Psoas muscle (tissue), 8 donors: Measurements from ENCODE around the gene RASSF1. TPM values are rescaled to one million over a fixed set of nuclear protein-coding genes. Genes with fewer than 3 reads are reported as not detected.

ENCODE experiments used
- ATAC-seq, 4 donors: fragments of 200-7000 bp; cut with Tn5 transposase; one replicate each; pipeline ENCODE4 v1.9.1; 2020; ENCODE audit warnings: moderate library complexity in 3 of 4, mild to moderate bottlenecking in 2 of 4
- DNase-seq, 2 donors: peaks; one replicate each; pipeline ENCODE4 v3.0.0-alpha.2; 2020
- H3K27ac ChIP-seq: fragments of 200-600 bp; one replicate; pipeline ENCODE4 v1.8.0; 2022
- H3K27me3 ChIP-seq, 3 donors: fragments of 200-600 bp in 1 of 3; one replicate each; pipeline versions ENCODE4 v1.6.1 to v1.8.0; 2013 to 2022; ENCODE audit warnings: low read length in 2 of 3, mild to moderate bottlenecking in 2 of 3, moderate library complexity in 1 of 3; ENCODE audit not compliant: insufficient read depth in 3 of 3
- H3K36me3 ChIP-seq, 2 donors: fragments of 200-600 bp in 1 of 2; one replicate each; pipeline versions ENCODE4 v1.6.1 to v1.8.0; 2013 to 2022; ENCODE audit warnings: low read depth in 1 of 2, mild to moderate bottlenecking in 1 of 2, moderate library complexity in 1 of 2; ENCODE audit not compliant: insufficient read depth in 1 of 2
- H3K4me1 ChIP-seq: fragments of 200-600 bp; one replicate; pipeline ENCODE4 v1.8.0; 2022
- H3K4me3 ChIP-seq: fragments of 200-600 bp; one replicate; pipeline ENCODE4 v1.8.0; 2022; ENCODE audit warnings: mild to moderate bottlenecking
- H3K9me3 ChIP-seq: fragments of 200-600 bp; one replicate; pipeline ENCODE4 v1.8.0; 2022
- WGBS, 3 donors: extraction: QIAGEN DNeasy Blood & Tissue Kit; methylation state at CpG; one replicate each; pipeline versions ENCODE4 v1.1.6 to v1.1.7; 2013; 5-methylcytosine and 5-hydroxymethylcytosine counted together
- intact Hi-C, 2 donors: fragments of 100-400 bp; cut with DNase I; formaldehyde crosslinking; loops; one replicate each; pipeline versions ENCODE4 v1.11.0 to v1.14.2; 2022
- polyA plus RNA-seq, 3 donors: library from polyadenylated mRNA; stranded (reverse); fragments of 200-250 nt; gene quantifications; one replicate each; pipeline ENCODE4 v1.2.3, GENCODE V29; 2013
- total RNA-seq, 4 donors: library from RNA; stranded (reverse); fragmentation: NEBNext Ultra II Directional in 2 of 4; extraction: Animal tissue kit (Norgen Biotek cat#: 25700) in 2 of 4; gene quantifications; one replicate each; pipeline versions ENCODE4 v1.2.1 to v1.2.4, GENCODE V29; 2021 to 2023
- TF ChIP-seq, protein P1 (sequence below): fragments of 200-600 bp; IDR thresholded peaks from one replicate; pipeline ENCODE4 v1.8.0; 2022; ENCODE audit warnings: antibody characterized with exemption
- donor health status: healthy with polysubstance abuse.
- donor health status: DM: no; HTN: no; CAD: no; lungs with moderate emphysema.
- donor health status: Bipolar disorder and iron deficiency.
- donor health status: healthy.
- donor health status: DM: yes; HTN: yes; CAD: no.
- donor health status: DM: no; HTN: no; CAD: no.
- donor health status: DM: no; HTN: no; CAD: no.
- donor health status: DM: yes; HTN: yes; CAD: no.

RASSF1 gene
- total and polyA plus RNA-seq, 7 donors = 10.1 to 84.5 (median 24.2) TPM

DNA sequence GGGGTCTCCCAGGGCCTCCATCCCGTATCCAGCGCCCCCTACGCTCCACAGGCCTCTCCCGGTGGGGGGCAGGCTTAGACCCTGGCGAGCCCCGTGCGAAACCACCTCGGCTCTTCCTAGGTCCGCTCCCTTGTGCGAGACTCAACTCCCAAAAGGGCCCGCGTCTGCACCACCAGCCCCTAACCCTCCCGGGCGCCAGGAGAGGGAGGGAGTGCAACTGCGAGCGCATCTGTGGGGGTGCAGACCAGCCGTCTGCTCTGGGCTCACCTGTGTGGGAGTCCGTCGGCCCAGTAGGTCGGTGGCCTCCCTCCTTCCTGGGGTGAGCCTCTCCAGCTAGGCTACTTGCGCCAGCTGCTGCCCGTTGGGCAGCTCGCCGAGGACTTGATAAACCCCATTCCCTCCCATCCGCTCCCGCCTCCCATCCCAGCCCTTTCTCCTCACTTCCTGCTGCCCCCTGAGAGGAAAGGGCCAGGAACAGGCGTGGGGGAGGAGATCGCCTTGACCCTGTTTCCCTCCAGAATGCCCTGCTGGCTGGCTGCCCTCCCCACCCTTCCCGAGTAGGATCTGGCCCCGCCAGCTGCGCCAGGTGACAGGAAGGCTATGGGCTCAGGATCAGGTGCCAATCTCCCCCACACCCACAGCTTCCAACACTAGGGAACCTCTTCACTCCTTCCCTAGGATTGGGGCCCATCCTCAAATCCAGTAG, 18.1 kb downstream of the RASSF1 start, which contains the start of gene HYAL2:
HYAL2 (minus strand) TSS at position 360 of the 706 bp plus-strand sequence. CDS start 2,256 bp downstream, outside the sequence.
- TF ChIP-seq, protein P1, sequence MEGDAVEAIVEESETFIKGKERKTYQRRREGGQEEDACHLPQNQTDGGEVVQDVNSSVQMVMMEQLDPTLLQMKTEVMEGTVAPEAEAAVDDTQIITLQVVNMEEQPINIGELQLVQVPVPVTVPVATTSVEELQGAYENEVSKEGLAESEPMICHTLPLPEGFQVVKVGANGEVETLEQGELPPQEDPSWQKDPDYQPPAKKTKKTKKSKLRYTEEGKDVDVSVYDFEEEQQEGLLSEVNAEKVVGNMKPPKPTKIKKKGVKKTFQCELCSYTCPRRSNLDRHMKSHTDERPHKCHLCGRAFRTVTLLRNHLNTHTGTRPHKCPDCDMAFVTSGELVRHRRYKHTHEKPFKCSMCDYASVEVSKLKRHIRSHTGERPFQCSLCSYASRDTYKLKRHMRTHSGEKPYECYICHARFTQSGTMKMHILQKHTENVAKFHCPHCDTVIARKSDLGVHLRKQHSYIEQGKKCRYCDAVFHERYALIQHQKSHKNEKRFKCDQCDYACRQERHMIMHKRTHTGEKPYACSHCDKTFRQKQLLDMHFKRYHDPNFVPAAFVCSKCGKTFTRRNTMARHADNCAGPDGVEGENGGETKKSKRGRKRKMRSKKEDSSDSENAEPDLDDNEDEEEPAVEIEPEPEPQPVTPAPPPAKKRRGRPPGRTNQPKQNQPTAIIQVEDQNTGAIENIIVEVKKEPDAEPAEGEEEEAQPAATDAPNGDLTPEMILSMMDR = no peak

DNA sequence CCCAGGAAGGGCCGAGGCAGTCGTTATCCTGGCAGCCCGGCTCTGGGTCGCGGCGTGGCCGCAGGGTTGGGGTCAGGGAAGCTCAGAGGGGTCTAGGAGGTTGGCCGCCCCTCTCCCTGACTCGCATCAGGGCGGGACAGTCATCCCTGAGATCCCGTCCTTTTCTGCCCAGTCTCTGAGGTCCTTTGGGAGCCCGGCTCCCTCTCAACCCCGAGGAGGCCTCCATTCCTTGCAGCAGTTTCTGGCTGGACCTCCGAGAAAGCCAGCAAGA, 18.6 kb downstream of the RASSF1 start:
- Histone ChIP-seq H3K4me1 (peaks cover 55% of the 10 kb centered on the region), H3K27me3 (no peaks in the 10 kb centered on the region), H3K4me3 (peak overlapping the region; percentile 90), H3K9me3 (no peaks in the 10 kb centered on the region), H3K36me3 (peaks cover 0 to 50% of the 10 kb centered on the region in 2 donors), H3K27ac (peak overlapping the region; percentile 93)
- TF ChIP-seq, protein P1 = no peak
- intact Hi-C loops = no loop called here
- 10 to 22% (median 19%) methylated on average over 13 to 14 of the region's 14 CpGs for WGBS, 3 donors
- no peak for DNase-seq
- ATAC-seq = no peak

More for the DNA sequence above, 18.1 kb downstream of the RASSF1 start, which contains the start of gene HYAL2:
- no peaks in the 10 kb centered on the region for H3K27me3 ChIP-seq
- DNase-seq = peak; percentile 62 to 79
- peaks cover 54% of the 10 kb centered on the region for H3K4me1 ChIP-seq
- H3K27ac ChIP-seq = peak within 1 kb of the TSS; percentile 93
- peaks cover 0 to 45% of the 10 kb centered on the region in 2 donors for H3K36me3 ChIP-seq
- WGBS, 3 donors = 39 to 43% (median 39%) methylated on average over 28 to 31 of the region's 31 CpGs
- intact Hi-C loops = no loop called here
- no peak for ATAC-seq
- peak within 1 kb of the TSS; percentile 90 for H3K4me3 ChIP-seq
- no peaks in the 10 kb centered on the region for H3K9me3 ChIP-seq

DNA sequence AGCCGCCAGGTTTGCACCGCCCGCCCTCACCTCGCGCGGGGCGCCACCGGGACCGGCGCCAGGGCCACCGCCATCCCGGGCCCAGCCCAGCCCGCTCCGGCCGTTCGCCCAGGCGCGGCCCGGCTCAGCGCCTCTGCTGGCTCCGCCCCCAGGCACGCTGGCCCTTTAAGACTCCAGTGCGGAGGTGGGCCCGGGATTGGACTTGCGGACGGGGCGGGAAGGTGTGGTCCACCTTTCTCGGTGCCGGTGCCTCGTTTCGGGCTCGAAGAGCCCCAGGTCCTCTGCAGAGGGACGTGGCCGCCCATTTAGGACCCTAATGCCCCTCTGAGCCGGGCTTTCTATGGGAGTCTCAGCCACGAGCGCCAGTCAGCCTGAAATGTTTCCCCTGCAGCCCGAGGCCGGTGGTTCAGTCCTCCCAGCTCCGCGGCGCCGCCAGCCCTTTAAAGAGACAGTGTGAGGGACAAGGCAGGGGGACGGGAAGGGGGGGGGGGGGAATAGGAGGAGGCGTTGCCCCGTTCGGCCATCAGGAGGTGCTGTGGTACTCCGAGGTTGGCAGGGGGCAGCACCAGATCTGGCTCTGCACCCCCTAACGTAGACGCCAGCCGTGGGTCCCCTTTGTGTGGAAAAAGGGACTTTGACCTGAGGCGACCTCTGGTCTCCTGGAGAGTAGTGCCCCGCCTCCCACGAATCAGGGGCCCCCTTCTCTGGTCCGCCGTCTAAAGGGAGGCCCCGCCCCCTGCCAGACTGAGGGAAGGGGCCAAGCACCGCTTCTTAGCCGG, 19.1 kb downstream of the RASSF1 start:
- Histone ChIP-seq H3K4me3 (peak overlapping the region; percentile 90), H3K36me3 (peaks cover 0 to 53% of the 10 kb centered on the region in 2 donors), H3K27me3 (no peaks in the 10 kb centered on the region), H3K27ac (peak overlapping the region; percentile 93), H3K9me3 (no peaks in the 10 kb centered on the region), H3K4me1 (peaks cover 54% of the 10 kb centered on the region)
- DNase-seq = peak; percentile 92 to 95
- TF ChIP-seq, protein P1 = peak; percentile 41
- 1 to 2% (median 1%) methylated on average over 46 to 59 of the region's 59 CpGs for WGBS, 3 donors
- intact Hi-C loops = no loop called here
- peak; percentile 88 to 90 (median 89) for ATAC-seq

DNA sequence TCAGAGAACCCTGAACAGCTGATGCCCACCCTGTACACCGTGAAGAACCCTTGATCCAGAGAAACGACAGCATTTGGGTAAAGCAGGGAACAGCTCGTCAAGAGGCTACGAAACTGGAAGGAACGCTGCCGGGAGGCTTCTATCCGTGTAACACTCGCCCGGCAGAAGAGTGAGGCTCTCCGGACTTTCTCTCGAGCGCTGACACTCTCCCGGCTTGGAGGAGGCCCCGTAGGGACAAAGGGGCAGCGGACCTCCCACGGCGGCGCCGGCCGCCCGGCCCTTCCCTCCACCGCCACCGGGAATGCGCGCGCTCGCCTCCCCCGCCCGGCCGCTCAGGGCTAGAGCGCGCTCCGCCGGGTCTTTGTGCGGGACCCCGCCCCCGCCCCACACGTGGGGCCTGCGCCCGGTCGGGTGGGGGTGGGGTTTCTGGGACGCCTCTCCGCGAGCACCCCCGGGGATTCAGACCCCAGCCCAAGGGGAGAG, 19.7 kb downstream of the RASSF1 start:
- 0 to 1% (median 0%) methylated on average over 20 to 45 of the region's 45 CpGs for WGBS, 3 donors
- peak overlapping the region; percentile 93 for H3K27ac ChIP-seq
- ATAC-seq (peak; percentile 75 to 83 (median 80)), DNase-seq (peak; percentile 81 to 90)
- H3K27me3 ChIP-seq = no peaks in the 10 kb centered on the region
- peak overlapping the region; percentile 90 for H3K4me3 ChIP-seq
- TF ChIP-seq, protein P1 = no peak
- intact Hi-C loops = no loop called here
- peaks cover 0 to 53% of the 10 kb centered on the region in 2 donors for H3K36me3 ChIP-seq
- H3K9me3 ChIP-seq = no peaks in the 10 kb centered on the region
- H3K4me1 ChIP-seq = peaks cover 54% of the 10 kb centered on the region
